ENCODE data around the gene NME9. TPM values are rescaled to one million over a fixed set of nuclear protein-coding genes. Genes with fewer than 3 reads are reported as not detected.

NME9 gene
- total RNA-seq, 1 donor from 2014 or later: not detected

DNA sequence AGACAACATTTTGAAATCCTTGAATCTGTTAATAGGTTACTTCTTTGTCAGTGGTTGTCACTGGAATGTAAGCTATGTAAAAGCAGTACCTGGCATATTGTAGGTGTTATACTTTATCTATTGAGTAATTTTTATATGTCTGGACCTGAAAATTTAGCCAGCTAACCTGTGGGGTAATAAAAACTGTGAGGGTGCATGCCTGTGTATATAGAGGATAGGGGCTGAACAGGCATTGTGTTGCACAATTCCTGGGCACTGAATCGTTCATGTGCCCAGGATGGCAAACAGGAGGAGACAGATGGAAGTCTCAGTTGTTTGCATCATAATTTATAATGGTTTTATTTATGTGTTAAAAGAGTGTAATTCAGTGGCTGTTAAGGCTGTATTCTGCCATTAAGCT lies 75.4 kb downstream of the NME9 start:
- TF ChIP-seq, protein P1, sequence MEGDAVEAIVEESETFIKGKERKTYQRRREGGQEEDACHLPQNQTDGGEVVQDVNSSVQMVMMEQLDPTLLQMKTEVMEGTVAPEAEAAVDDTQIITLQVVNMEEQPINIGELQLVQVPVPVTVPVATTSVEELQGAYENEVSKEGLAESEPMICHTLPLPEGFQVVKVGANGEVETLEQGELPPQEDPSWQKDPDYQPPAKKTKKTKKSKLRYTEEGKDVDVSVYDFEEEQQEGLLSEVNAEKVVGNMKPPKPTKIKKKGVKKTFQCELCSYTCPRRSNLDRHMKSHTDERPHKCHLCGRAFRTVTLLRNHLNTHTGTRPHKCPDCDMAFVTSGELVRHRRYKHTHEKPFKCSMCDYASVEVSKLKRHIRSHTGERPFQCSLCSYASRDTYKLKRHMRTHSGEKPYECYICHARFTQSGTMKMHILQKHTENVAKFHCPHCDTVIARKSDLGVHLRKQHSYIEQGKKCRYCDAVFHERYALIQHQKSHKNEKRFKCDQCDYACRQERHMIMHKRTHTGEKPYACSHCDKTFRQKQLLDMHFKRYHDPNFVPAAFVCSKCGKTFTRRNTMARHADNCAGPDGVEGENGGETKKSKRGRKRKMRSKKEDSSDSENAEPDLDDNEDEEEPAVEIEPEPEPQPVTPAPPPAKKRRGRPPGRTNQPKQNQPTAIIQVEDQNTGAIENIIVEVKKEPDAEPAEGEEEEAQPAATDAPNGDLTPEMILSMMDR (IDR thresholded peaks at IDR 0.05; ENCODE audit: unreplicated experiment): no peak
- Mint-ChIP-seq H3K4me1 (ENCODE audit: unreplicated experiment) (no peaks in the 10 kb centered on the region), H3K36me3 (ENCODE audit: low read depth, unreplicated experiment) (peaks cover 2% of the 10 kb centered on the region), H3K27ac (ENCODE audit: unreplicated experiment) (no peak overlapping the region), H3K27me3 (ENCODE audit: unreplicated experiment) (peaks cover 1% of the 10 kb centered on the region), H3K4me3 (ENCODE audit: unreplicated experiment) (no peak overlapping the region), H3K9me3 (ENCODE audit: unreplicated experiment) (no peaks in the 10 kb centered on the region)
- no peak for DNase-seq (ENCODE audit: low spot score)

DNA sequence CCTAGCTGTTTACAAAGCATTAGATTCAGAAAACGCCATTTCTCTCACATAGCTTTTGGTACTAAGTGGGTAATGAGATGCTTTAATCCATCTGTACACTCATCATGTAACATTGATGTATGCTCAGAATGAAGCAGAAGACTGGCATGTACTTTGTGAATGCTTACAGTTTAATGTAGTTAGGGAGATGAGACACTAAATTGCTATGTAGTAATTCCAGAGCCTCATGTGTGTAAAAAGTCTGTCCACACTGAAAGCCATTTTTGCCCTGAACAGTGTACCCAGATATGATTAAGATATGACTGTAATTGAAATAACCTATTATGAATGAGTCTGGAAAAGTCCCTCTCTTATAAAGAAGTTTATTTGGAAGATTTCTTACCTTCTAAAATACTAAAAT lies 76.0 kb downstream of the NME9 start:
- no peak overlapping the region for H3K4me3 Mint-ChIP-seq (ENCODE audit: unreplicated experiment)
- no peaks in the 10 kb centered on the region for H3K4me1 Mint-ChIP-seq (ENCODE audit: unreplicated experiment)
- H3K36me3 Mint-ChIP-seq (ENCODE audit: low read depth, unreplicated experiment): no peaks in the 10 kb centered on the region
- TF ChIP-seq, protein P1 (IDR thresholded peaks at IDR 0.05; ENCODE audit: unreplicated experiment): no peak
- no peaks in the 10 kb centered on the region for H3K9me3 Mint-ChIP-seq (ENCODE audit: unreplicated experiment)
- H3K27ac Mint-ChIP-seq (ENCODE audit: unreplicated experiment): no peak overlapping the region
- DNase-seq (ENCODE audit: low spot score): no peak
- peaks cover 1% of the 10 kb centered on the region for H3K27me3 Mint-ChIP-seq (ENCODE audit: unreplicated experiment)

Other genes with a start within 250 kb of the NME9 start
- gene DZIP1L, start 214.2 kb downstream of the NME9 start, total RNA-seq (ENCODE audit: unreplicated experiment): 7.7 TPM
- not detected for gene A4GNT, start 197.5 kb downstream of the NME9 start, total RNA-seq (ENCODE audit: unreplicated experiment)
- gene DBR1, start 154.9 kb downstream of the NME9 start, total RNA-seq (ENCODE audit: unreplicated experiment): 15.7 TPM
- 39.6 TPM for gene ARMC8, start 142.6 kb downstream of the NME9 start, total RNA-seq (ENCODE audit: unreplicated experiment)
- 5.9 TPM for gene MRAS, start 18.7 kb upstream of the NME9 start, total RNA-seq (ENCODE audit: unreplicated experiment)
- gene ESYT3, start 104.8 kb upstream of the NME9 start, total RNA-seq (ENCODE audit: unreplicated experiment): not detected